Glutamatergic neuron (in vitro differentiated cells): Measurements from ENCODE around the gene MMS19. TPM values are rescaled to one million over a fixed set of nuclear protein-coding genes. Genes with fewer than 3 reads are reported as not detected.

ENCODE experiments used
- DNase-seq: peaks from one replicate; pipeline ENCODE4 v3.0.0; 2022
- H3K27ac Mint-ChIP-seq: one replicate; pipeline ENCODE4 v1.8.0; 2020; ENCODE audit warnings: mild to moderate bottlenecking, mixed read lengths, inconsistent platforms; ENCODE audit not compliant: unreplicated experiment
- H3K27me3 Mint-ChIP-seq: one replicate; pipeline ENCODE4 v1.8.0; 2020; ENCODE audit warnings: mild to moderate bottlenecking, moderate library complexity, mixed read lengths, inconsistent platforms; ENCODE audit not compliant: unreplicated experiment
- H3K36me3 Mint-ChIP-seq: one replicate; pipeline ENCODE4 v1.8.0; 2020; ENCODE audit warnings: mild to moderate bottlenecking, mixed read lengths, inconsistent platforms; ENCODE audit not compliant: unreplicated experiment
- H3K4me1 Mint-ChIP-seq: one replicate; pipeline ENCODE4 v1.8.0; 2020; ENCODE audit warnings: mild to moderate bottlenecking, low read depth, mixed read lengths, inconsistent platforms; ENCODE audit not compliant: unreplicated experiment
- H3K4me3 Mint-ChIP-seq: one replicate; pipeline ENCODE4 v1.8.0; 2020; ENCODE audit warnings: mild to moderate bottlenecking, mixed read lengths, inconsistent platforms; ENCODE audit not compliant: unreplicated experiment
- H3K9me3 Mint-ChIP-seq: one replicate; pipeline ENCODE4 v1.8.0; 2020; ENCODE audit warnings: mild to moderate bottlenecking, moderate library complexity, mixed read lengths, inconsistent platforms; ENCODE audit not compliant: unreplicated experiment
- CTCF ChIP-seq: fragments of 200-600 bp; sonication (generic); IDR thresholded peaks from one replicate; pipeline ENCODE4 v1.5.0; 2021; ENCODE audit not compliant: partially characterized antibody, unreplicated experiment
- total RNA-seq: library from RNA; stranded (reverse); fragmentation: NEBNext Ultra II Directional; extraction: Animal tissue kit (Norgen Biotek cat#: 25700); gene quantifications from one replicate; pipeline ENCODE4 v1.2.1, GENCODE V29; 2021; ENCODE audit not compliant: unreplicated experiment

Gene MMS19
- total RNA-seq, 1 donor from 2014 or later, result 139 TPM

- Mint-ChIP-seq H3K36me3 (no peaks in the 10 kb centered on the region), H3K27ac (no peak overlapping the region), H3K4me1 (peaks cover 4% of the 10 kb centered on the region), H3K27me3 (peaks cover 19% of the 10 kb centered on the region), H3K9me3 (peaks cover 16% of the 10 kb centered on the region), H3K4me3 (no peak overlapping the region)
- DNase-seq, result no peak
- TF ChIP-seq CTCF, result no peak
Observed at GRCh38 chr10:97502916-97503315, 4.7 kb upstream of the MMS19 start.

- Mint-ChIP-seq H3K36me3 (no peaks in the 10 kb centered on the region), H3K27me3 (peaks cover 22% of the 10 kb centered on the region), H3K4me1 (peaks cover 18% of the 10 kb centered on the region), H3K9me3 (peaks cover 19% of the 10 kb centered on the region), H3K4me3 (peak overlapping the region; percentile 73), H3K27ac (no peak overlapping the region)
- DNase-seq, result no peak
- TF ChIP-seq CTCF, result no peak
Observed at GRCh38 chr10:97500297-97500575, 2.0 kb upstream of the MMS19 start.

- DNase-seq, result no peak
Observed at GRCh38 chr10:97499561-97500296, 1.5 kb upstream of the MMS19 start.

GRCh38 chr10:97498841-97499560 lies 779 bp upstream of the MMS19 start, which contains the start of gene UBTD1:
Gene UBTD1 (plus strand): TSS chr10:97498924. CDS start chr10:97499204, 280 bp downstream.
- Mint-ChIP-seq H3K36me3 (no peaks in the 10 kb centered on the region), H3K27ac (peak within 1 kb of the TSS; percentile 94), H3K9me3 (peaks cover 19% of the 10 kb centered on the region), H3K4me3 (peak within 1 kb of the TSS; percentile 96), H3K4me1 (peaks cover 27% of the 10 kb centered on the region), H3K27me3 (peaks cover 22% of the 10 kb centered on the region)
- TF ChIP-seq CTCF, result no peak
- peak; percentile 44 for DNase-seq

More at GRCh38 chr10:97499561-97500296, 1.5 kb upstream of the MMS19 start:
- Mint-ChIP-seq H3K9me3 (peaks cover 19% of the 10 kb centered on the region), H3K27ac (no peak overlapping the region), H3K27me3 (peaks cover 22% of the 10 kb centered on the region), H3K36me3 (no peaks in the 10 kb centered on the region), H3K4me1 (peaks cover 21% of the 10 kb centered on the region), H3K4me3 (peak overlapping the region; percentile 73)
- TF ChIP-seq CTCF, result no peak

GRCh38 chr10:97497572-97498075 lies 598 bp downstream of the MMS19 start:
- Mint-ChIP-seq H3K27me3 (peaks cover 22% of the 10 kb centered on the region), H3K27ac (peak overlapping the region; percentile 94), H3K4me1 (peaks cover 29% of the 10 kb centered on the region), H3K36me3 (no peaks in the 10 kb centered on the region), H3K4me3 (peak overlapping the region; percentile 96), H3K9me3 (peaks cover 19% of the 10 kb centered on the region)
- DNase-seq, result peak; percentile 86
- no peak for TF ChIP-seq CTCF
